NCI-H1930 (cell line): ENCODE measurements around the gene MUC22.
"Not testable (repeated sequence)": the region's sequence is repeated elsewhere in the genome, so short reads cannot be mapped to it uniquely, and the experiment has no call there.

Experiments used
- DNase-seq, 2 experiments: peaks; one replicate each; lab custom pipeline; 2025; lab: John Stamatoyannopoulos, UW

The MUC22 gene

DNA sequence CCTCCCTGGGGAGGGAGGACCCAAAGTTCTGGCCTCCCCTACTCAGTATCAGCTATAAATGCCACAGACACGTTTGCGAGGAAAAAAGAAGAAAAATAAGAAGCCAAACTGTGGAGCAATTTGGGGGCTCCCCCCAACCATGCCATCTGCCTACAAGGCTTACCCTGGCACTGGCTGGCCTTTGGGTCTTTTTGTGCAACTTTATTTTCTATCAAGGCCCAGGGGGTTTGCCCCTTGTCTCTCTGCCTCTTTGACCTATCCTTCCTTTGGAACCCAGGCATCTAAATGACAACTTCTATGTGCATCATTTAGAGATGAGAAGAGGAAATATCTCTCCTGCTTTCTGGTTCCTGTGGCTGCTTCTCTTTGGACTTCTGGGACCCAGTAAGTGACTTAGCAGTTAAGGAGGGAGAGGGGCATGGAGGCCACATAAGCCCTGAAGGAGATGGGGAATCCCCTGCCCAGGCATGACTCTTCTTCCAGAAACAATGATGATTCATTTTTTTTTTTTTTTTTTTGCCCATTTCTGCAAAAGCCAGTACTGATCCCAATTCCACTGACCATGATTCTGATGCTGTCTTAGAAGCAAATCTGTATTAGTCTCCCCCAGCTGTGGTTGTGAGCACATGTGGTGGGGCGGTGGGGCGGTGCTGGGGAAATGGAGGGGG lies at the start of gene MUC22:
Gene MUC22 (plus strand): TSS at position 82 of the 668 bp plus-strand sequence. CDS start 233 bp downstream, at position 315.
- no peak for DNase-seq

DNA sequence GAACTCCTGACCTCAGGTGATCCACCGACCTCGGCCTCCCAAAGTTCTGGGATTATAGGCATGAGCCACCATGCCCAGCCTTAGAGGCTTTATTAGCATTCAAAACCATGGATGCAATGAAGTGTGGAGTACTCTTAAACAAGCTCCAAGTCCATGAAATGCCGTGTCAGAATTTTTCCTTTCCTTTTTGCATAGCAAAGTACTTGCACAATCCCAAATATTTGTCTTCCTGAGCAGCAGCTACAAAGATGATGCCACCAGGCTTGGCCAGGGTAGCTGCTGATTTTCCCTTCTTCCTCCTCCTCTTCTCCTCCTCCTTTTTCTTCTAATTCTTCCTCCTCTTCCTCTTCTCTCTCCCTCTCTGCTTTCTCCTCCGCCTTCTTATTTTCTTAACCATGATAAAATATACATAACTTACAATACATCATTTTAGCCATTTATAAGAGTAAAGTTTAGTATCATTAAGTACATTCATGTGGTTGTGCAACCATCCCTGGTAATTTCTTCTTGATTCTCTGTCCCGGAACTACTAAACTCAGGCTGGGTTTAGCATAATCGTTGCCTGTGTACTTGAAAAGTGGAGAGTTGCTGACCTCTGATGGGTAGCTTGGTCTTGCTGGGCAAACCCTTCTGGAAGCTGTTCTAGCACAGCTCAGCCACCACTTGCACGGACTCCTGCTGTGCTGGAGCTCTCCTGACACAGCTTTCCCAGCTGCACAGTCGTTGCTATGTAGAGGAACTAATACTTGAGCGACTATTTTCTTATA lies 49.2 kb upstream of the MUC22 start:
- DNase-seq: no peak

DNA sequence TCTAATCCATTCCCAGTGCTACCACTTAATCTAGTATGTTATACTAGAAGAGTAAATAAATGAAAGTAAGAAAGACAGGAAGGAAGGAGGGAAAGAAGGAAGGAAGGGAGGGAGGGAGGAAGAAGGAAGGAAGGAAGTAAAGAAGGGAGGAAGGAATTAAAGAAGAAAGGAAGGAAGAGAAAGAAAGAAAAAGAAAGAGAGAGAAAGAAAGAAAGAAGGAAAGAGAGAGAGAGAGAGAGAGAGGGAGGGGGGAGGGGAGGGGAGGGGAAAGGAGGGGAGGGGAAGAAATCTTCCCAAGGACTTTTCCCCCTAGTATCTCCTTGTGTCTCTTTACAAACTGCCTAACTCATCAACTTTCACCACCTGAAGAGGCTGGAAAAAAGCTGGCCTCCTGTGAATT lies 47.6 kb upstream of the MUC22 start:
- no peak for DNase-seq

DNA sequence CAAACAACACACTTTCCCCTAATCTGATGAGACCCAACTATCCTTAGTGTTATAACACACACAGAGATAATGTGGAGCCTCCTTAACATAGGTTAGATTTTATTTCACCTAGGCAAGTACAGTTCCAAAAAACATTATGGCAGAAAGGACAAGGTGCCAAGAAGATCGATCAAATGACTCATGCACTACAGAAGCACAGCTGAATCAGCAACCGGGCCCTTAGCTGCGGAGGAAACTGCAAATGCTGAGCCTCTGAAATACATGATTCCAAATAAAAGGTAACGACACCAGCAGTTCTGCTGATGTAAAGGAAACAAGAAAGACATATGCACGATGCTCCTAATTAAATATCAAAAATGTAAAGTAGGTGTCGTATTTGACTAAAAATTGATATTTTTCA lies 46.6 kb upstream of the MUC22 start:
- no peak for DNase-seq

DNA sequence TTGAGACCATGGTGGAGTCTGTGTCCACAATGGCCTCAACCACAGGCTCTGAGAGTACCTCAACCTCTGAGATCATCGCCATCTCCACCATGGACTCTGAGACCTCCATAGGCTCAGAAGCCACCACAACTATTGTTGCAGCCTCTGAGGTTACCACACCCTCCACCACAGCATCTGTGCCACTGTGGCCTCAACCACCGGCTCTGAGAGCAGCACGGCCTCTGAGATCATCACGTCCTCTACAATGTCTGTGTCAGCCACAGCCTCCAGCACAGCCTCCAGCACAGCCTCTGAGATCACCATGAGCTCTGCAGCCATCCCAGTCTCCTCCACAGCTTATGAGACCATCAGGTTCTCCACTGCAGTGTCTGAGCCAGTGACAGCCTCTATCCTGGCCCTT lies 46.2 kb upstream of the MUC22 start:
- DNase-seq: no peak

DNA sequence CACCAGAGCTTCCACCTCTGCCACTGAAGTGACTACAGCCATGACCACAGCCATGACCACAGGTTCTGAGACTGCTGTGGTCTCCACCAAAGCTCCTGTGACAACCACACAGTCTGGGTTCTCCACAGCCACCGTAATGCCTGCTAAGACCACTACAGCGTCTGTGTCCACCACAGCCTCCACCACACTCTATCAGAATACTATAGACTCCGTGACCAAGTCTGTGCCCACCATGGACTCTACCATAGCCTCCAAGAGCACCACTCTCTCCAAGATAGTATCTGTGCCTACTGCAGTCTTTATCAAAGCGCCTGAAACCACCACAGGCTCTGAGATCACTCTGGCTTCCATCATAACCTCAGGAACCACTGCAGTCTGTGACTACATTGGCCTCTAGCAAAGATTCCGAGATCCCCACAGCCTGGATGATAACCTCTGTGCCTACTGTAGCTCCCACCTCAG lies 45.1 kb upstream of the MUC22 start:
- DNase-seq: no peak

DNA sequence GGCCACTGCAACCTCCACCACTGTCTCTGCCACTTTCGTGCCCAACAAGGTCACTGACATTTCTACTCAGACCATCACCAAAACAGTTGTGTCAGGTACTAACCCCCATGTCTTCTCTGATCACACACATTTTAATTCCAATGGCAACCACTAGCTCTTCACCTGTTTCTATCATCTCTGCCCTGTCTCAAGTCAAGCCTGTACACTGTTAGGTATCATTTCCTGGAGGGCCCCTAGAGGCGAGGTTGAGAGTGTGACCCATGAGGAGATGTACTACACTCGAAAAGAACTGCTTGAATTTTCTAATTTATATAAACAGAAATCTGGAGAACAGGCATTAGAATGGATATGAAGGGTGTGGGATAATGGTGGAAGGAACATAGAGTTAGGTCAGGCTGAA lies 44.1 kb upstream of the MUC22 start:
- no peak for DNase-seq

DNA sequence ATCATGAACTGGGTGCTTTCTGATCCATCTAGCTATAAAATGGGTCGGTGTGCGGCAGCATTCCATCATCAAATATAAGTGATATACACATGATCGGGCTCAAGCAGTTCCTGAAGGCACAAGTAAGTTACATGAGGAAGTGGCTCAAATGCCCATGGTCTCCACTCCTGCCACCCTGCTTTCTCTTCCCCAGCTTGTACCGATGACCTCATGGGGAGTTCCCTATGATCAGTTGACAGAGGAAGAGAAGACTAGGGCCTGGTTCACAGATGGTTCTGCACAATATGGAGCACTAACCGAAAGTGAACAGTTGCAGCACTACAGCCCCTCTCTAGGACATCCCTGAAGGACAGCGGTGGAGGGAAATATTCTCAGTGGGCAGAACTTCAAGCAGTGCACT lies 41.1 kb upstream of the MUC22 start:
- not testable (repeated sequence) for DNase-seq

DNA sequence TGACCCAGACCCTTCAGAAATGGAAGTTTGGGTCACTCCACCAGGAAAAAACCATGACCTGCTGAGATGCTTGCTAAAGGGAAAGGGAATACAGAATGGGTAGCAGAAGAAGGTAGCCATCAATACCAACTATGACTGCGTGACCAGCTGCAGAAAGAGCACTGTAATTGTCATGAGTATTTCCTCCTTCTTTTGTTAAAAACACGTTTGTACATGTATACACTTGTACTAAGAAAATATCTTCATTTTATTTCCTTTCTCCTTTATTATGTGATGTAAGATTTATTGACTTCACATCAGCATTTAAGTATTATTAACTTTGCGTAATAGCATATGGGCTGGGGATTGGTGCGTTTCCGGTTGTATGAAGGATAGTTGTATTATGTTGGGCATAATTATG lies 39.3 kb upstream of the MUC22 start:
- DNase-seq: no peak

DNA sequence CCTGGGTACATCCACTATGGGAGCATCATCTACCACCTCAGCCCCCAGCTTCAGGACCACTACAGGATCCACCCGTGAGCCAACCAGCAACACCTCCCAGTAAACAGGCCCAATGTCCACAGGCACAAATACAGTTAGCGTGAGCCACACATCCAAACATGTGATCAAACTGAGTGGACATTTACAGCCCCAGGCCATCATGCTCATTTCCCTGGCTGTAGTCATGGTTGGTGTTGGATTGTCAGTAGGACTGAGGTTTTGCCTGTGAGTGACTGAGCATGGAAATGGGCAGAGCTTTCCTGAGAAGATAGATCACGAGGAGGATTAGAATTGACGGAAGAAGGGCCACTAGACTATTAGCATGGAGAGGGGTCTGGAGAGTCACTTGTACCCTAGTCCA lies 37.5 kb upstream of the MUC22 start:
- no peak for DNase-seq

DNA sequence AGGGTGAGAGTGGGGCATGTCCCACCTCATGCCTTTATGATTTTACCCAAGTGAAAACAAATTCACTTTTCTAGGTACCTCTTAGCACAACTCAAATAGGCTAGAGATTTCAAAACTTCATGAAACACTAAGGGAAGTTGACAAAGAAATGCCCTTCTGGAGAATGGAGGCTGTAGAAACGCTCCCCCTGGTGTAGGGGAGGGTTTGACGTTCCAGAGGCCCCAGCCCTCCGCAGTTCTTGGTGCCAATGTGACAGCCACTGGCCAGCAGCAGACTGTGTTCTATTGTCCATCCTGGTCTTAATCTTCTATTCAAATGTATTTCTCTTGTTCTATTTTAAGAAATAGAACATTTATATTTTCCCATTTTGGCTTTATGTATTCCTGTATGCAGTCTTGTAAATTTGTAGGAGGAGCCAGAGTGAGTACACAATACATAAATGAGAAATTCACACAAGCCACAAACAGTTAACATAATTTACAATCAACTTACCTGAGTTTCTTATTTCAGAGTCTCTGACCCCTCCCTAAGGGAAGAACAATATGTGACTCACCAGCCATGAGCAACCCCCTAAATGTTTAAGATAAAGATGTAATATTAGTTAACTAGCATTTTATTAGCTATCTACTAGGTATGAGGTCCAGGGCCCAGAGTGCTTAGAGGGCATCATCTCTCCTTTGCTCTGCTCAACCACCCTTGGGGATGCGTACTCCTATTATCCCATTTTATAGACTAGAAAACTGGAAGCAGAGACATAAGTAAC lies 35.6 kb upstream of the MUC22 start:
- DNase-seq: no peak

DNA sequence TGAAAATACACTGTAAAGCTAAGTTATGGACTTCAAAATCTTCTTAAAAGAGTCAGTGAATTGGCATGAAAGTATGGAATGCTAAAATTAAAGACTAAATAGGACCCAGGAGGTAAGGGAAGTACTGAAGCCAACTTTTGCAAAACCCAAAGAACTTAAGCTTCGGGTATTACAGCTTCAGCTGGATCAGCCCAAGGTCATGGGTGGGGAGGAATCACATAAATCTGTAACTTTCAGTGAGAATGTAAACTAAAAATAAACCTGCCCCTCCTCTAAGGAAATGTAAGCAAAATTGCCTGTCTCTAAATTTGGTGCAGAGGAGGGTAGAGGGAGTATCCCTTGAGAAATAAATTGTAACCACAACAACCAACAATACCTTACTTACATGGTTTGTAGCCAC lies 31.1 kb upstream of the MUC22 start:
- DNase-seq: no peak

DNA sequence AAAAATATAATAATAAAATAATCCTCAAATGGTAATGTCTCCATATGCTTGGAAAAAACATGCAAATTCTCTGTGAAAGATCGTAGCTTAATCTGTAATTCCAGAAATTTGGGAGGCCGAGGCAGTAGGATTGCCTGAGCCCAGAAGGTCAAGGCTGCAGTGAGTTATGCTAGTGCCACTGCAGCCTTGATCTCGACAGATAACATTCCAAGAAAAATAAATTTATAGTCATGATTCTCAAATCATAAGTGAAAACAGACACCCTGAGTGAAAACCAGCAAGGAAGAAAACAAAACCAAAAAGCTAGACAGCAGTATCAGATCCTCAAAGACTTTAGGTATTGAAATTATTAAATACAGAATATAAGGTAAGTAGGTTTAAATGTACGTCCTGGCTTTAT lies 30.6 kb upstream of the MUC22 start:
- no peak for DNase-seq

DNA sequence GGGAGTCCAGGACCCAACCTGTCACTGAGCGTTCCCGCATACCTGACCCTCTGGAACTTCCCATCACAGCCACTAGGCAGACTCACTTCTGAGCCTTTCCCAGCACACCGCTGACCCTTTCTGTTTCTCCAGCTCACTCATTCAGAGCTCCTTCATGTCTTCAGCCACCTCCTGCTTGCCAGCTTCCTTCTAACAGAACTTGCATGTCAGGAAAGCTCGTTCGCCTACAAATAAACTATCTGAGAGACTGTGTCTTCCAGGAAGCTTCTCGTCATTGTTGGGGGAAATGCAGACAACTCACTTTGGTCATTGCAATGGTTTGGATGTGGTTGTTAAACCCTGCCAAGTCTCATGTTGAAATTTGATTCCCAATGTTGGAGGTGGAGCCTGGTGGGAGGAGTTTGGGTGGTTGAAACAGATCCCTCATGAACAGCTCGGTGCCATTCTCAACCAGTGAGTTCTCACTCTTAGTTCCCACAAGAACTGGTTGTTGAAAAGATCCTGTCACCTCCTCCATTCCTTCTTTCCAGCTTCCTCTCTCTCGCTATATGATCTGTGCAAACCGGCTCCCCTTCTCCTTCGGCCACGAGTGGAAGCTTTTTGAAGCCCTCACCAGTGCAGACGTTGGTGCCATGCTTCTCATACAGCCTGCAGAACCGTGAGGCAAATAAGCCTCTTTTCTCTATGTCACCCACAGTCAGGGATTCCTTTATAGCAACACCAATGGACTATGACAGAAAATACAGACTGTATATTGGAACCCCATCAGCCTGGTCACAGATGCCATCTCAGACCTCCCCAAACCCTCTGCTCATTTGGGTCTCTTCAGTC lies 28.1 kb upstream of the MUC22 start:
- DNase-seq: no peak

DNA sequence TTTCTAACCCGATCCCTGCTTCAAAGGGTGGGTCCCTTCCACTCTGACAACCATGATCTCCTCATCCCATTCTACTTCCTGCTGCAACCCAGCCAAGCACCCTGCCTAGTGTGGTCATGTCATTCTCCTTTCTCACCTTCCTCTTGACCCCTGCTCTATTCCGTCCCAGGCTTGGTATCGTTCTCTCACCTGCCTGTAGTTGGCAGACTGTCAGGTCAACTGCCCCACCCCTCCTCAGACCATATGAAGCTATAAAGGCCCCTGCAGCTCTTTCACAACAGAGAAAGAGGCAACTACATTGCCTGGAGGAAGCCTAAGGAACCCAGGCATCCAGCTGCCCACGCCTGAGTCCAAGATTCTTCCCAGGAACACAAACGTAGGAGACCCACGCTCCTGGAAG lies 26.8 kb upstream of the MUC22 start, which contains the start of gene MUC21:
Gene MUC21 (plus strand): TSS at position 280 of the 400 bp plus-strand sequence. CDS start 241 bp downstream, outside the sequence.
- DNase-seq: no peak

DNA sequence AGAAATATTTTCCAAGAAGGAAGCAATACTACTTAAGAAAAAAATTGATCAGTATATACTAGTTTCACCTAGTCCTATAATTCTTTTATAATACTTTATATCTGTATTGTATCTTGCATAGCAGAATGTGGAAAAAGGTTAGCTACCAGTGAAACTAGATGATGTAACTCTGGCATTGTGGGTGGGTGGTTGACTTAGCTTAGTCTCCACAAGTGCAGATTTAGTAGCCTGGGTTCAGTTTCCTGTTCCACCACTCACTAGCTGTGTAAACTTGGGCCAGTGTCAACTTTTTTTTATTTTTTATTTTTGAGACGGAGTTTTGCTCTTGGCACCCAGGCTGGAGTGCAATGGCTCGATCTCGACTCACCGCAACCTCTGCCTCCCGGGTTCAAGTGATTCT lies 24.8 kb upstream of the MUC22 start:
- no peak for DNase-seq

DNA sequence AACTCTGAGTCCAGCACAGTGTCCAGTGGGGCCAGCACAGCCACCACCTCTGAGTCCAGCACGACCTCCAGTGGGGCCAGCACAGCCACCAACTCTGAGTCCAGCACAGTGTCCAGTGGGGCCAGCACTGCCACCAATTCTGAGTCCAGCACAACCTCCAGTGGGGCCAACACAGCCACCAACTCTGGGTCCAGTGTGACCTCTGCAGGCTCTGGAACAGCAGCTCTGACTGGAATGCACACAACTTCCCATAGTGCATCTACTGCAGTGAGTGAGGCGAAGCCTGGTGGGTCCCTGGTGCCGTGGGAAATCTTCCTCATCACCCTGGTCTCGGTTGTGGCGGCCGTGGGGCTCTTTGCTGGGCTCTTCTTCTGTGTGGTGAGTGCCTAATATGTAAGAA lies 23.0 kb upstream of the MUC22 start:
- DNase-seq: no peak

DNA sequence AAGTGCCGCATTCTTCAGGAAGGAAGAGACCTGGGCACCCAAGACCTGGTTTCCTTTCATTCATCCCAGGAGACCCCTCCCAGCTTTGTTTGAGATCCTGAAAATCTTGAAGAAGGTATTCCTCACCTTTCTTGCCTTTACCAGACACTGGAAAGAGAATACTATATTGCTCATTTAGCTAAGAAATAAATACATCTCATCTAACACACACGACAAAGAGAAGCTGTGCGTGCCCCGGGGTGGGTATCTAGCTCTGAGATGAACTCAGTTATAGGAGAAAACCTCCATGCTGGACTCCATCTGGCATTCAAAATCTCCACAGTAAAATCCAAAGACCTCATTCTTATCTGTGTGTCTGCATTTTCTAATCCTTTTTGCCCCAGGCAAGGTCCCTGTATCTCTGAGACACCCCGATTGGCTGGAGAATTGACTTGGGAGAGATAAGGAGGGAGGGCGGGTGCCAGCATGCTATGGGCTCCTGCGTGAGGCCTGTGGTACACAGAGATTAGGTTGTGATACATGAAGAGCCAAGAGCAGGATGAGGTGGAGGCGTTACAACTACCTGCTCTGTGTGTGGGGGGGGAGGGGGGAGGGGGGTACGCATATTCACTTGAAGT lies 22.0 kb upstream of the MUC22 start:
- no peak for DNase-seq

DNA sequence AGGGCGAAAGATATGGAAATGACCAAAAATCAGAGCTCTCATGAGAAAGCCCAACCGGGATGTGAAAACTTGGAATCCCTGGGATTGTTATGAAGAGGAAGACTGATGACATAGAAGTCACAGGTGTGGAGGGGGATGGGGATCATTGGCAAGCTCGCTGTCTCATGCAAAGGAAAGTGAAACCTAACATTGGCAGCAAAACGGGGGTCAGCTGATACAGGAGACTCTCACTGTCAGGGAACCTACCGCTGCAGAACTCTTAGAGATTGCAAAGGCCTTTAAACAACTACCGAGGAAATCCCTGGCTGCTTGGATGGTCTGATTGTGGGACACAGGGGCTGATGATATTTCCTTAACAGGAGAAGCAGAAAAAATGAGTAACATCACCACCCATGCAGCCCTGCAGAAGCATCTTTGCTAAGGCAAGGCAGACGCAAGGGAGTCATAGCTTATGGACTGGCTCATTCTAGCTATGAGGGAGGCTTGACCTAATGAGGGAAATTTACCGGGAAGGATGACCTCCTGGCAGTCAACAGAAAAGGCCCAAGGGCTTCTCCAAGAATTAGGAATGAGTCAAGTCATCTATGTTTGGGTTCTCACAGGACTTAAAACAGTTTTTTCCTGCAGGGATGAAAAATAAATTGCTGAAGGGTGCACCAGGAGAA lies 19.7 kb upstream of the MUC22 start:
- DNase-seq: no peak

DNA sequence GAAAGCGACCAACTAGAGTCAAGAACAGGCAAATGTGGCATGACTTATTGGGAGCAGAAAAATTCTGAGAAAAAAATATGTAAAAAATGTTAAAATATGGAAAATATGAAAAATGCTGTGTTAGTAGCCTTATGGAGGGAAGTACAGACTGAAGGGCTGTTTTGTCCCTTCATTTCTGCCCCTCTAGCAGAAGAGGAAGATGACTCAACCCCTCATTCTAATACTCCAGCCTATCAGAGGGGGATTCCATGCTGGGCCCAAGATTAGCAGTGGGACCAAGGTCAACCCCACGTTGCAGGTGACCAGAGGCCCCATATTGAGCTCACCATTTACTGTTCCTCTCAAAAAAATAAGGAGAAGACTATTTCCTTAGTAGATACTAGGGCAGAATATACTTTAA lies 18.4 kb upstream of the MUC22 start:
- DNase-seq: no peak

DNA sequence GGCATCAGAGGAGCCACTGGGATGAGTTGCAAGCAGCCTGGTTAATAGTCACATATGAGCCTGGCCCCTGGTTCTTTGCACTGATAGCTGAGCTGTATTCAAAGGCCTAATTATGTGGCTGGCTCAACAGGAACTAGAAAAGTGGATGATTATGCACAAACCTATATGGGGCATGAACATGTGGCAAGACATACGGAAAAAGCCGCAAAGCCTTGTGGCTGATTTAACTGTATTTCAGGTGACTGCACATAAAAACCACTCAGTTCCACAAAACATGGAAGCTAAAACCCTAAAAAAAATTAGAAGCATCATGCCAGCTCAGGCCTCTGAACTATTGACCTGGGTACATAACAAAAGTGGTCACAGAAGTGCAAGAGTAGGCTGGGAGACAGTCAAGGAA lies 13.0 kb upstream of the MUC22 start:
- DNase-seq: no peak
